Hematopoietic multipotent progenitor cell treated with erythropoietin and hydrocortisone succinate and interleukin-3 and kit ligand, for 4 days (in vitro differentiated cells): ENCODE measurements around the gene MPL.
A peak's percentile ranks its signal among the peaks of the same experiment; 100 is the strongest.

ENCODE experiments used
- DNase-seq: peaks from one replicate; pipeline ENCODE4 v3.0.0-alpha.2; 2015

Gene MPL

GRCh38 chr1:43327549-43328292 lies 9.9 kb upstream of the MPL start:
- DNase-seq: no peak

GRCh38 chr1:43329995-43330751 lies 7.4 kb upstream of the MPL start:
- DNase-seq: peak; percentile 96

GRCh38 chr1:43331688-43332087 lies 5.9 kb upstream of the MPL start:
- no peak for DNase-seq

- DNase-seq: peak; percentile 19
These were observed 3.0 kb upstream of the MPL start for GRCh38 chr1:43334453-43335205.

GRCh38 chr1:43338001-43338400 lies 383 bp downstream of the MPL start:
- DNase-seq: no peak

GRCh38 chr1:43339584-43340232 lies 2.1 kb downstream of the MPL start:
- no peak for DNase-seq

- no peak for DNase-seq
These were observed 2.9 kb downstream of the MPL start for GRCh38 chr1:43340559-43340958.

GRCh38 chr1:43344267-43344850 lies 6.7 kb downstream of the MPL start:
- DNase-seq: peak; percentile 79

GRCh38 chr1:43345120-43345519 lies 7.5 kb downstream of the MPL start:
- DNase-seq: peak; percentile 94

- no peak for DNase-seq
These were observed 9.0 kb downstream of the MPL start for GRCh38 chr1:43346636-43347035.

- DNase-seq: no peak
These were observed 10.8 kb downstream of the MPL start for GRCh38 chr1:43348343-43348808.

- no peak for DNase-seq
These were observed 11.4 kb downstream of the MPL start for GRCh38 chr1:43348809-43349593.

GRCh38 chr1:43349594-43350306 lies 12.1 kb downstream of the MPL start:
- no peak for DNase-seq

GRCh38 chr1:43350976-43351375 lies 13.4 kb downstream of the MPL start:
- DNase-seq: no peak

GRCh38 chr1:43351421-43352350 lies 14.1 kb downstream of the MPL start:
- DNase-seq: no peak

- DNase-seq: no peak
These were observed 14.7 kb downstream of the MPL start for GRCh38 chr1:43352351-43352705.

GRCh38 chr1:43352881-43353280 lies 15.3 kb downstream of the MPL start:
- DNase-seq: no peak

- DNase-seq: no peak
These were observed 16.9 kb downstream of the MPL start for GRCh38 chr1:43354471-43354870.

- no peak for DNase-seq
These were observed 17.3 kb downstream of the MPL start for GRCh38 chr1:43354936-43355335.

- DNase-seq: no peak
These were observed 19.6 kb downstream of the MPL start for GRCh38 chr1:43357251-43357650.
